ENCODE results near the gene IHH.

The IHH gene

GRCh38 chr2:219060821-219061791 is at the start of gene IHH:
Gene IHH (minus strand): TSS chr2:219060921. CDS start chr2:219060467, 454 bp downstream.
- no peak for DNase-seq

GRCh38 chr2:219109471-219109870 is 48.8 kb upstream of the IHH start:
- DNase-seq, result peak; percentile 37 to 56

- no peak for DNase-seq
Measured at GRCh38 chr2:219107758-219108157, 47.0 kb upstream of the IHH start.

GRCh38 chr2:219106251-219106650 is 45.5 kb upstream of the IHH start:
- no peak for DNase-seq

- DNase-seq, result peak in 1 of 2 donors; percentile 36
Measured at GRCh38 chr2:219104107-219105035, 43.6 kb upstream of the IHH start.

- no peak for DNase-seq
Measured at GRCh38 chr2:219099329-219099728, 38.6 kb upstream of the IHH start.

- no peak for DNase-seq
Measured at GRCh38 chr2:219095406-219095935, 34.8 kb upstream of the IHH start.

GRCh38 chr2:219094171-219094570 is 33.5 kb upstream of the IHH start:
- no peak for DNase-seq

- no peak for DNase-seq
Measured at GRCh38 chr2:219090436-219091299, 29.9 kb upstream of the IHH start.

- no peak for DNase-seq
Measured at GRCh38 chr2:219089330-219089729, 28.6 kb upstream of the IHH start.

GRCh38 chr2:219087848-219088247 is 27.1 kb upstream of the IHH start:
- DNase-seq, result no peak

GRCh38 chr2:219087361-219087760 is 26.6 kb upstream of the IHH start:
- no peak for DNase-seq

GRCh38 chr2:219086196-219086595 is 25.5 kb upstream of the IHH start:
- no peak for DNase-seq

- no peak for DNase-seq
Measured at GRCh38 chr2:219084791-219085190, 24.1 kb upstream of the IHH start.

GRCh38 chr2:219082332-219082958 is 21.7 kb upstream of the IHH start:
- no peak for DNase-seq

GRCh38 chr2:219081701-219082331 is 21.1 kb upstream of the IHH start:
- no peak for DNase-seq

- no peak for DNase-seq
Measured at GRCh38 chr2:219081096-219081495, 20.4 kb upstream of the IHH start.

GRCh38 chr2:219079417-219079816 is 18.7 kb upstream of the IHH start:
- no peak for DNase-seq

GRCh38 chr2:219078951-219079350 is 18.2 kb upstream of the IHH start:
- no peak for DNase-seq

- DNase-seq, result no peak
Measured at GRCh38 chr2:219078126-219078525, 17.4 kb upstream of the IHH start.

- no peak for DNase-seq
Measured at GRCh38 chr2:219076253-219076652, 15.5 kb upstream of the IHH start.
